GM18519 (cell line): ENCODE data around the gene MAPK6.

Source experiments
- ATAC-seq: cut with Tn5 transposase; IDR thresholded peaks from one replicate; pipeline ENCODE4 v1.9.1; 2021; ENCODE audit warnings: mild to moderate bottlenecking, moderate library complexity; ENCODE audit not compliant: unreplicated experiment, low FRiP score

MAPK6 gene

GRCh38 chr15:52100807-52101442, 81.9 kb downstream of the MAPK6 start:
- no peak for ATAC-seq

GRCh38 chr15:52101542-52102323, 82.7 kb downstream of the MAPK6 start:
- no peak for ATAC-seq

- ATAC-seq = no peak
Observed at GRCh38 chr15:52102463-52102862, 83.4 kb downstream of the MAPK6 start.

- peak; percentile 71 for ATAC-seq
Observed at GRCh38 chr15:52103217-52104207, 84.5 kb downstream of the MAPK6 start.

DNA sequence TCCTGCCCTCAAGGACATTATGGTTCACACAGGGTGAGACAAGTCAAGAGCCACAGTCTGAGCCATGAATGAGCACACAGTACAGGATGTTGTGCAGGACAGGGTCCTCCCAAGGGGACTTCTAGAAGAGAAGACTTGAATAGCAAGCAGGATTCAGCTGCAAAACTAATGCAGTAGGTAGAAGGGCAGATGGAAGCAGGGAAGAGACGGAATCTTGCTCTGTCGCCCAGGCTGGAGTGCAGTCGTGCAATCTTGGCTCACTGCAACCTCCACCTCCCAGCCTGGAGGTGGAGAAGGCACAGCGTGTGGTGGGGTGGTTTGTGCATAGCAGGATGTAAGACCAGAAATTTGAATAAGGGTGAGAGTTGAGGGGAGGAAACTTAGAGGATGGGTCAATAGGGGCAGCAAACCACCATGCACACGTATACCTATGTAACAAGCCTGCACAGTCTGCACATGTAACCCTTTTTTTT, 85.5 kb downstream of the MAPK6 start:
- ATAC-seq = peak; percentile 30

DNA sequence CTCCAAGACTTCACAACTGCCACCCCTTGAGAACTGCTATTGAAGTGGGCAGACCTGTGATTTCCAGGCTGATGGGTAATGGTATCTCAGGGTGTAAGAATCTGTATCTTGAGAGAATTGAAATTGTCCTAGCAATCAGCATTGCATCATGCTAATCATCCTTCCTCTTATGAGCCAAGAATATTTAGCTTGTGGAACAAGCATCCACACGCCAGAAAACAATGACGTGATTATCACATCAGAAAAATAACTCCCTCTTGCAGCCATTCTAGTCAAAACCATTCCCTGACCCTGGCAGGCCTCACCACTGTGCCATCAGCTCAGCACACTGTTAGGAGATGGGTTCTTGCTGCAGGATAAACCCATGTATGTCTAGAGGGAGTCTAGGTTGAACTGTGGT, 86.8 kb downstream of the MAPK6 start:
- no peak for ATAC-seq

- ATAC-seq = no peak
Observed at GRCh38 chr15:52106641-52107040, 87.6 kb downstream of the MAPK6 start.

- no peak for ATAC-seq
Observed at GRCh38 chr15:52107238-52107637, 88.2 kb downstream of the MAPK6 start.

DNA sequence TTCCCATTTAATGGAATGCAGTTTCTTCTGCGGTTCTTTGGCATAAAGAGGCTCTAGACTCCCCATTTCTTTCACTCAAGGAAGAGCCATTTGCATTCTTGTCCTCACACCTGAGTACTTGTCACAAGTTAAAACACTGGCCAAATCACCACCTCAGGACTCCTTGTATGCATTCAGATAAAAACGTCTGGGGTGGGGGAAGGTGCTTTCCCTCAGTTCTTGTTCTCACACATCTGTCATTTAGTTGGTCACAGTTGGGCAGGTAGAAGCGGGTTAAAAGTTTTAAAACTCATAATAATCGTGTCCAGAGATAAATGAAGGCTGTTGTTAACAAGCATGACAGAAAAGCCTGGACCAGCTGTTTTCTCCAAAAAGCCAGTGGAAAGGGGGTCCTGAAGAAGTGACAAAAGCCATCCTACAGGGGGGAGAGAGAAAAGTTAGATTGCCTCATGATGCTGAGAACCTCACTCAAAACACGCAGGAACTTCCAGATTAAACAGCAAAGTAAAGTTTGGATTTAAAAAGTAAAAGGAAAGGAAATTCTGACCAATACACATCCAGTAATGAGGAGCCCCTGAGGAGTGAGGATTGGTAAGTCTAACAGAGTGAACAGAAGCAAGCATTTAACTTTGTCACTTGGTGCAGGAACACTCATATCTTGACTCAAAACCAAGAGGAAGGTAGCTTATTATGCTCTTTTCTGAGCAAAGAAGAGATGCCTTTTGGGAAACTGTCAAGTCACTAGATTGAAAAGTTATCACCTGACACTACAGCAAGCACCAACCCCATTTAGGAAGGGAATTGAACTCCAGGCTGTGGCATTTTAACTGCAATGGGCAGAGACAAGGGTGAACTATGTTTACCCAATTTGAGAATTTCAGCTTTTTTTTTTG, 90.8 kb downstream of the MAPK6 start:
- ATAC-seq = no peak

- no peak for ATAC-seq
Observed at GRCh38 chr15:52111517-52112202, 92.6 kb downstream of the MAPK6 start.

- no peak for ATAC-seq
Observed at GRCh38 chr15:52112203-52112750, 93.3 kb downstream of the MAPK6 start.

DNA sequence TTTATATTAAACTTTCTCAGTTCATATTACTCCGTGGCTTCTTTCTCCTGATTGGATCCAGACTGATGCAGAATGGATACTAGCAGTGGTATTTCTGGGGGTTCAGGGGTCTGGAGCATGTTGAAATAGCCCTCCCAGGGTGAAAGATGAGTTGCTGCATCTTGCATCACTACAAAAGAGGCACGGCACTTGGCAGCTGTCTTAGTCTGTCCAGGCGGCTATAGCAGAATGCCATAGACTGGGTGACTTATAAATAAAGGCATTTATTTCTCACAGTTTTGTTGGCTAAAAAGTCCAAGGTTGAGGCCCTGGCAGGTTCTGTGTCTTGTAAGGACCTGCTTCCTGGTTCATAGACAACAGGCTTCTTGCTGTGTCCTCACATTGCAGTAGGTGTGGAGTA, 94.2 kb downstream of the MAPK6 start:
- no peak for ATAC-seq

DNA sequence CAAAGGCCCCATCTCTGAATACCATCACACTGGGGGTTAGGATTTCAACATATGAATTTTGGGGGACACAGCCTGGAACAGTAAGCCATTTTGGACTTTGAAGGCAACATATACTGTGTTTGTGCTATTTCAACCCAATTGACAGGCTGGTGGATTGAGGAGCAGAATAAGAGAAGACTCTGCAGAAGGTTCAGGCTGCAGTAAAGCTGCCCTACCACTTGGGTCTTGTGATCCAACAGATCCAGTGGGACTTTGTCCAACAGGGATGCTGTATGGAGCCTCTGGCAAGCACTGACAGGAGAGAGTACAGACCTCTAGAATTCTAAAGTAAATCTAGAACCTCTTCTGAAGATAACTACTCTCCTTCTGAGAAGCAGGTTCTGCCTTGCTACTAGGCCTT, 94.7 kb downstream of the MAPK6 start:
- ATAC-seq = no peak

- no peak for ATAC-seq
Observed at GRCh38 chr15:52114261-52115055, 95.4 kb downstream of the MAPK6 start.

DNA sequence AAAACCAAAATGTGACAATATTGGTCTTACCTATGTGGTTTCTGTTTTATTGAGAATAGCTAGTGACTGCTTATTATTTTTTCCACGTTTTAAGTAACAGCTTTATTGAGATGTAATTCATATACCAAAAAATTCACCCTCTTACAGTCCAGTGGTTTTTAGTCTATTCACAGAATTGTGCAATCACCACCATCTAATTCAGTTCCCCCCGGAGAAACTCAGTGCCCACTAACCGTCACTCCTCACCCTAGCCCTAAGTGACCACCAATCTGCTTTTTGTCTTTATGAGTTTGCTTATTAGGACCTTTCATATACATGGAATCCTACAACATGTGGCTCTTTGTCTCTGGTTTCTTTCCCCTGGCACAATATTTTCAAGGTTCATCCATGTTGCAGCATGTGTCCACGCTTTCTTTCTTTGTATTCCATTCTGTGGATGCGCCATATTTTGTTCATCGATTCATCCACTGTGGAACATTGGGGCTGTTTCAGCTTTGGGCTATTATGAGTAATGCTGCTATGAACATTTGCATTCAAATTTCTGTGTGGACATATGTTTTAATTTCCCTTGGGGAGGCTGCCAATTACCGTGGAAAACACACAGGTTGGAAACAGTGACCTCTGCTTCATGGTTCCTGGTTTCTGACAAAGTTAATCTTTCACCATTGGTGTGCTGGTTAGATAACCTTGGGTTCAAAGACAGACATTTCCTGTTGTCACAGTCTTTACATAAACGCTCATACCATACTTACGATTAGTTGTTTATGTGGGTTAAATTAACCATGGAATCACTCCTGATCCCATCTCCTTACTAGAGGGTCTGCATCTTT, 96.8 kb downstream of the MAPK6 start:
- ATAC-seq = no peak
